Measurements from ENCODE around the gene RLBP1.

DNA sequence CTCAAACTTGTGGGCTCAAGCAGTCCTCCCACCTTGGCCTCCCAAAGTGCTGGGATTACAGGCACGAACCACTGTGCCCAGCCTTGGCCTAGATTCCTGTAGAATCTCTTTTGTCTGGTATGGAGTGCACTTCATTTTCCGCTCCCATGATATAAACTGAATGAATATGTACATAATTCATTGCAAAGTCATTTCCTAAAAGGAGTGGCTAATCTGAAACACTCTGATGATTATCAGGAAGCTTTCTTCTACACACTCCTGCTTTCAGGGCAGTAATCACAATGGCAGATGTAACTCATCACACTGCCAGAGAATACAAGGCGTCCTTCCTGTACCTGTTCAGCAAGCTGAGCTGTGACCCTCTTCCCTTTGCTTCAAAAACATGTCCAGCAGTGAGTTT is 28.6 kb downstream of the RLBP1 start:
- TF ChIP-seq TCF7 (CRISPR knock-in tag; IDR thresholded peaks at IDR 0.05; ENCODE audit: low read depth) (no peak), CBFB (CRISPR knock-in tag; IDR thresholded peaks at IDR 0.05; ENCODE audit: low read depth) (no peak), JAZF1 (CRISPR knock-in tag; IDR thresholded peaks at IDR 0.05) (no peak), CTCF (IDR thresholded peaks at IDR 0.05) (no peak), ATF2 (CRISPR knock-in tag; IDR thresholded peaks at IDR 0.05; ENCODE audit: borderline replicate concordance, low read depth) (no peak), CREM (CRISPR knock-in tag; IDR thresholded peaks at IDR 0.05) (no peak), SMAD4 (CRISPR knock-in tag; IDR thresholded peaks at IDR 0.05) (no peak), NFYB (CRISPR knock-in tag; conservative IDR thresholded peaks at IDR 0.05; ENCODE audit: low read depth) (no peak)
